Left hindlimb (tissue), 1 donor: ENCODE measurements around the gene ATF6B.
"Not testable (repeated sequence)": the region's sequence is repeated elsewhere in the genome, so short reads cannot be mapped to it uniquely, and the experiment has no call there.

Experiments
- DNase-seq: peaks from one replicate; pipeline ENCODE4 v3.0.0-alpha.2; 2018

ATF6B gene

DNA sequence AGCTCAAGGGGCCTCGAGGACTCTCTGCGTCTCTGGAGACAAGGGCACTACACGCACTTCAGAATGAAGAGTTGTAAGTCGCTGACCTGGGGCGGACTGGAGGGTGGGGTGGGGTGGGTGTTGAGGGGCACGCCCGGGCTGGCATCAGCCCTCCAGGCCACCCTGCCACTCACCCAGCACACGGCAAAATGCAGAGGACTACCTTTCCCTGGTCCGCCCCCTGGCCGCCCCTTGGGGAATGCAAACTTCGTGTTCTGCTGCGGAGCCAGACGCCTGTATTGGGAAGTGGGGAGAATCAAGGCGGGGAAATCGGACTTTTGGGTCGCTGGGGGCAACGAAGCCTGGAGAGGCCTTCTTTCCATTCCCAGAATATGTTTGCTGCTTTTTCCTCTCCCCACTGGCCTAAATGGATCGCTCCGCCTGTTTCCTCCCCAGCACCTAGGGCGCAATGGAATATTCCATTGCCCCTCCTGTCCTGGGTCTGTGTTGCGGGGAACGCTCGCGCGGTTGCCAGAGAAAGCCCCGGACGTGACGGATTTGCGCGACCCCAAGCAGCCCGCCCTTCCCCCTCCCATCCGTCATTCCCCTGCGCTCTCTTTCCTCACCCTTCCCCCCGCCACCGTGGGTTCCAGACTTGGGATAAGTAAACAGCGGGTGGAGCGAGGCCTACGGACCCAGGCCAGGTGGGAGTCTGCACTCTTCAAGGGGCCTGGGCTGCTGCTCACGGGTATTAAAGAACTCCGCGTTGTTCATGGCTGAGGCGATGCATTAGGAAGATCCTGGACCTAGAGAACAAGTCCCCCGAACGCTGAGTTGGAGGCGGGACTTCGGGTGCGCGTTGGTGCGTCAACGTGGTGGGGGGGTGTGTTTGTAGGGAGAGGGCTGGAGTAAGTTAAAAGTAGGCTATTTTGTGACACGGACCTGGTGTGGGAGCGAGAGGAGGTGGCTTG lies 25.8 kb upstream of the ATF6B start, which contains the start of gene PPT2:
TSS of gene PPT2 (plus strand) at position 578 of the 950 bp plus-strand sequence. CDS start 454 bp downstream, outside the sequence.
- DNase-seq = peak; percentile 96

DNA sequence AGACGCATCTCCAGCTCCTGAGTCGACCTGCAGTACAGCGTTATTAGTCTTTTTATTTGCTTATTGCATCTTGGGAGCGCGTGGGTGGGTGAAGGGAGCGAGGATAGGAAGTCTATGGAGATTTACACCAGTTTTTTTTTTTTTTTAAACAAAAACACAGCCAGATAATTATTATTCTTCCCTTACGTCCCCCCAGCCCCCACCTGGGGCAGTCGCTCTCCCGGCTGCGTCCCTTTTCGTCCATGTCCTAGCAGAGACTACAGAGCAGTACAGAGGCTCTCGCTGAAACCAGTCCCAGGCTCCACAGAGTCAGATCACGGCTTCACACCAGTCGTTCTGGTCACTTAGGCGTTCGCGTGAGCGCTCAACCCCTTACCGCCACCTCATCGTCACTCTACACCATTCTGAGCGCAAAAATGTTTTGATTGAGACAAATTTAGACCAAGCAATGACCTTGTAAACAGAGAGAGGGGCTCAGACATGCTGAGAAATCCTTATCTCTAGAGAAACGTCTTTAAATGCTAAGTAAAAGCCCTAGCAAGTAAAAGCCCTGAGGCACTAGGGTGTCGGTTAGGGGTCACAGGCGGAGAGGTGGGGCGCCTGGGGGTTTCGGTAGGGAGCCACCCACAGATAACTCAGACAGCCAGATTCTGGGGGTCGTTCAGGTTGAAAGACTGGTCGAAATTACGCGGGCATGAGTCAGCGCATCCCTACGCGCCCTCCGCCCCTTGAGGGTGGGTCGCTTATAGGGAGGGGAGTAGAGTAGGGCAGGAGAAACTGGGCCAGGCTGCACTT lies 24.9 kb upstream of the ATF6B start:
- DNase-seq = no peak

DNA sequence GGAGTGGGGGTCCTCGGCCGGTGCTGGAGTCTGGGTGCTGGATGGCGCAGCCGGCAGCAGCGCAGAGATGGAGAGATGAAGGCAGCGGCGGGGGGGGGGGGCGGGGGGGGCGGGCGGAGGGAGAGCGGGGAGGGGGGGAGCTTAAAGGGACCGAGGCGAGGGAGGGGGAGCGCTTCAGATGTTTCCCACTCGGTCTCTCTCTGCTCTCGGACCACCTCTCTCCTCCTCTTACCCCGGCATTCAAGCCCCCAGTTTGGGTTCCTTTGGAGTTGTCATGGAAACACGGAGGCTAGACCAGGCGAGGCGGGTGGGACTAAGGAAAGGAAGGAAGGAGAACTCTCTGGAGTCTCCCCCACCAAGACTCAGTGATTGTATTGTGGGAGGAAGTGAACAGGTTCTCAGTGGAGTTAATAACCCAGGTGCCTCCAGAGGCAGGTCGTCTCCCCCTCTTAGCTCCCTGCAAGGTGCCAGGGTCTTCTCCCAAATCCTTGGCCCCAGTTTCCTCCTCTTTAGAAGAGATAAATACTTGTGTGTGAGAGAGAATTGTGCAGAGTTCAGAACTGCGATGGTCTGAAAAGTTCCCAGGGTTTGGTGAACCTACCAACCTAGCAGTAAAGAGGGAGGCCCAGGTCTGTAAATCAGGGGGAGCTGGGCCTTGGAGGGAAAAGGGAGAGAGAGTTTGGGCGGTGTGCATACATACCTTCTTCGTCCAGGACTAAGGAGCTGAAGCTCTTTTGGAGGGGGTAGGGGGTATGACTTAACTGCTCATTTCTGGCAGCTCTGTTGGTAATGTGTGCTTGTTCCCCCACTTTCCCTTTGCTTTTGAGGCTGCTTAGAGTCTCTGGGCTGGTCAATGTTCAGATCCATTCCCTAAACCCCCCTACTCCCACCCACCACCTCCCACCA lies 24.1 kb upstream of the ATF6B start, which contains the start of gene PRRT1:
TSS of gene PRRT1 (minus strand) at position 77 of the 906 bp plus-strand sequence. CDS start 112 bp downstream, outside the sequence.
- no peak for DNase-seq

DNA sequence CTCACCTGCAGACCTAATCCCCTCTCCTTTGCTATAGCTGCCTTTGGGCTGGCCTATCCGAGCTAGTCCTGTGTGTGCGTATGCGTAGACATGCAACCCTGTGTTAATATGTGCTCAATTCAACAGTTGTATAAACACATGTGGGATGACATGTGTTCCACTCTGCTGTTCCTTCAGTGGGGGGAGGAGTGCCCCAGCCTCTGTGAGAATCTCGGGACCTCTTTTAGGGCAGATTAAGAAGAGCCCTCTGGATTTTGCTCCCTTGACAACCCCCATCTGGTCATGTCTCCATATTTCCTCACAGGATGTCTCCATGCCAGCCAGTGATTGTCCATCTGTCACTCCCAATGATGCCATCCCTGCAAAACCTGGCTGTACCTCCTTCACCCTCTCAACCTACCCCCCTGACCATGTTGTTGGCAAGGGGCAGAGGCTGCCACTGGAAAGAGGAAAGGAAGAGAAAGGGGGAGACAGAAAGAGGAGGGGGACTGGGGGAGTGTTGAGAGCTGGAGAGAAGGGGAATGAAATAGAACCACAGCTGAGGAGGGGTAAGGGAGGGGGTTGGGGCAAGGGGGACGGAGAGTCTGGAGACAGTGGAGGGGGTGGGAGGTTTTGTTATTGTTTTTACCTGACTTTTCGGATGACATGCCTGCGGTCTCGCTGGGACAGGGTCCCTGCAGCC lies 23.3 kb upstream of the ATF6B start:
- no peak for DNase-seq

DNA sequence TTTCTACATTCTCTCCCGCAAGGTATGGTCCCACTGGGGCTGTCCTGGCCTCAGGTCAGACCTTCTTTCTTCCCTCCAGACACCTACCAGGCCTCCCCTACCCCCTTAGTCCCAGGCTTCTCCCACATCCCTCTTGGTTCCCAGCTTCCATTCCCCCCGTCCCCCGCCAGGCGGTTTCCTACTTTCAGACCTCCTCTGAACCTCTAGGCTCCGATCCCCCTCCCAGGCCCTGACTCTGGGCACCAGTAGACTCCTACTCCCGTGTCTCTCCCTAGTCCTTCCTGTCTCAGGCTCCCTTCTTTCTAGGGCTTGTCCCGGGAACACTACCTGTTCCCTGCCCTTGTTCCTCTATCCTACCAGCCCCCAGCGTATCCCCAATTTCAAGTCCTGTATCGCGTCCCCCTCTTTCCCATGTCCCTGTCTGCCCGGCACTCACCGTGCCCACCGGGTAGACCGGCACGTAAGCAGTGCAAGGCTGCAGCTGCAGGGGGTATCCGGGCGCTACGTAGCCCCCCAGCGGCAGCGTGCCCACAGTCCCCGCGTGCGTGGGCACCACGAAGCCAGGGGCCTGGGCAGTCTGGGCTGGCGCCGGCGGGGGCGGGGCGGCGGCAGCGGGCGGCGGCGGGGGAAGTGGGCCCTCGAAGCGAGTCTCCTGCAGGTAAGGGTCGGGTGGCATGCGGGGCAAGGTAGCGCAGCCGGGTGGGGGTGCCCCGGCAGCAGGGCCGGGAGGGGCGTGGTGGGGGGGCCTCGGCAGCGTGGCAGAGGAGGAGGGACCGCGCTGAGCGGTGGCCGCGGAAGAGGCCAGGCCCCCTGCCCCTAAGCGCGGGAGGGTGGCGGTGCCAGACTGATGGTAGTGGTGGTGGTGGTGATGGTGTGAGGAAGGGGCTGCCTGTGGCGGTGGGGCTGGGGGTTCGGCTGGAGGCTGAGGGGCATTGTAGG lies 22.2 kb upstream of the ATF6B start:
- DNase-seq = no peak

DNA sequence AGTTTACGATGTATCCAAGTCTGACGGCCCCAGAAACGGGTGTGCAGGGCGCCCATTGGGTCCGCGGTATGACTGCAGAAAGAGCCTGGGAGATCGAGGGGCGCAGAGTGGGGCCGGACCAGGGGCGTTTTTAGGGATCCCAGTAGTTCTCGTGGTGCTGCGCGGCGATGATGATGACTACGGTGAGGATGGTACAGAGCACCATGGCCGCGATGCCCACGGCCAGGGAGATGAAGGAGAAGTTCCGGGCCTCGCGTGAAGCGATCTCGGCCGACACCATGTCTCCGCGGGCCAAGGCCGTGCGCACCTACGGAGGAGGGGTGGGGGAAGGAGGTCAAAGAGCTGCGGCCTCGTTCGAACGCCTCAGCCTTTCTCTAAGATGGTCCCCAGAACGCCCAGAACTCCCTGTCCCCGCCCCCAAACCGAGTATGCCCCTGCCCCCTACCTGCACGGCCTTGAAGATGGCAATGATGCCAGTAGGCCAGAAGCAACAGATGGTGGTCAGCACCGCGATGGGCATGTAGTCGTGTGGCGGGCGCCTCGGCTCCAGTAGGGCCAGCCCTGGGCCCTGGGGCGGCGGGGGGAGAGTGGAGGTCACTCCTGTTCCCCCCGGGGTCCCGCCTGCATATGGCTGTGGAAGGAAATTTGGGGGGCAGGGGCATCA lies 21.2 kb upstream of the ATF6B start:
- no peak for DNase-seq

DNA sequence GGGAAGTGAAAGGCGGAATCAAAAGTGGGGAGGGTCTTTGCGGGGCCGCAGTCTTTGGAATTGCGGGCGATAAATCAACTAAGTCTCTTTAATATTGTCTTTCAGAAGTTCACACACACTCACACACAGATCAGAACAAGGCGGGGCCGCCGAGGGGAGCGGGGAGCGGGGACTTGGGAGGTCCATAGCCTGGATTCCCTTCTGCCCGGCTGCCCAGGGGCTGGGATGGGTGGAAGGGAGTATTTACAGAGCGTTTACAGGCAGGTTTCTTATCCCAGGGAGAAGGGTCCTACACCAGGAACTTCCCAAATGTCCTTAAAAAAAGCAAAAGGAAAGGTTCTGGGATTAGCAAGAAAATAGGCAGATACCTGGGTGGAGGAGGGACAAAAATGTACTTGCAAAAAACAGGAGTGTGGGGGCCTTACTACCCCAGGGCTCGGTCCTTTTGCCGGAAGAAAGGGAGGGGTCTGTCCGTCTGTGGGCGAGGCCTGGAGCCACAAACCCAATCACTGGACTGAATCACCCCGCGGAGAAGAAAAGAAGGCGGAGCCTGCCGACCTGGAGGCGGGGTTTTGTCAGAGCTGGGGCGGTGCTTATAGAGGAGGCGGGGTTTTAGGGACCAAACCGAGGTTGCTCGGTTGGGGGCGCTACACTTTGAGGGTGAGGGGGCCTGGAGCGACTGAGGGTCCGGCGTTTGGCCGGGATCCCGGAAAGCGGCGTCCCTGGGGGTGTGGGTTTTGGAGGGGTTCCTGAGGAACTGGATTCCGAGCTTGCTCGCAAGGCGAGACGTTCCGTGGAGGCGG lies 20.4 kb upstream of the ATF6B start:
- DNase-seq = peak; percentile 83

DNA sequence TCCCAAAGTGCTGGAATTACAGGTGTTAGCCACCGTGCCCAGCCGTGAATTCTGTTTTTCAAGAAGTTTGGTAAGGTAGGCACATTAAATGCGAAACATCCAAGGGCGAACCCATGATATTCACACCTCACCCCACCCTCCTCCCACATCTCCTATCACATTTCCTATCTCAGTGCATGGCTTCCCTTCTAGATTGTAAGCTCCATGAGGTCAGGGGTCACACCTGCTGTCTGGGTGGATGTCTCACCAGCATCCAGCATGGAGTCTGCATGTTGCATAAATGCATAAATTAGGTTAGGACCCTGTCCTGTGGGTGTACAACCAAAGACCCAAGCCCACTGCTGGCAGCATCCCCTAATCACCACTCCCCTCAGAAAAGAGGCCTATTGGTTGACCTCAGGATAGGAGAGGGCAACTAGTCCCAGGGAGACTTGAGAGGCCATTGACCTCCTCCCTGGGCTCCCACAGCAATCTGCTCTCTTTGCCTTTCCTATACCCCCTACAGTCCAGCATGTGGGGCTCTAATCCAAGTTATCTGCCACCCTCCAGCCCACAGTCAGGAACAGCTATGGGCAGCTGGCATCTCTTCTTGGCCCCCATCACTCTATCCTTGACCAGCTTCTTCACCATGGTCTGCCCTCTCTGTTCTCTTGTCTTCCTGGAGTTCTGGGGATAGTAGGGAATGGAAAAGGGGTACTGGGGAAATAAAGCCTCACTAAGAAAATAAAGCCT lies 19.5 kb upstream of the ATF6B start:
- no peak for DNase-seq

DNA sequence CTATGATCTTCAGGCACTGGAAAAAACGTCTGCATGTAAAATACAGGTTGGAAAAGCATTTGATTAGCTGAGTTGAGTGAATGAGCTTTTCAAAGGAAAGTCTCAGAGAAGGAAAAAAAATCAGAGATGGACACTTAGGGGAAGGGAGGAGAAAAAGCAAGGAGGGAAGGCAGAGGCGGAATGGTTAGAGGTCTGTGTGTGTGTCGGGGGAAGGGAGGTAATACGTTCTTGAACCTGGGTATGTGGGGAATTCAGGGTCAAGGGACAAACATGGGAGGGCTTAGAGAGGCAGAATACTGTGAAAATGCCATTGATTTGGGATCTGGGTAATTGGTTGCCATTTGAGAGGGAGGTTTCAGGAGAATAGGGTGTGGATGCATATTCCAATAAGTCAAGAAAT lies 18.6 kb upstream of the ATF6B start:
- DNase-seq = no peak

DNA sequence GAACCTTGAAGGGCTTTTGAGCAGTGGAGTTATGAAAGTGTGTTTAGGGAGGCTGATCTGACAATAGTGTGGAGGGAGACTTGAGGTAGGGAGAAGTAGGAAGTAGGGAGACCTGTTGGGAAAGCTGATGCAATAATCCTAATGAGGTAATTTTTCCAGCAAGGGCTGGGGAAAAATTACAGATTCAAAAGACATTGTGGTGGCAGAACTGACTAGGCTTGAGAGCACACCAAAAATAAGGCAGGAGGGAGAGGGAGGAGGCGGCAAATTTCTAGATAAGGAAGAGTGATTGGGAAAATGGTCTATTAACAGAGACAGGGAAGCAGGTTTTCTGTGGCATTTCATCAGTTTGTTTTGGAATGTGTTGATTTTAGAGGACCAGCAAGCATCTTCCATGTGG lies 18.2 kb upstream of the ATF6B start:
- DNase-seq = no peak

DNA sequence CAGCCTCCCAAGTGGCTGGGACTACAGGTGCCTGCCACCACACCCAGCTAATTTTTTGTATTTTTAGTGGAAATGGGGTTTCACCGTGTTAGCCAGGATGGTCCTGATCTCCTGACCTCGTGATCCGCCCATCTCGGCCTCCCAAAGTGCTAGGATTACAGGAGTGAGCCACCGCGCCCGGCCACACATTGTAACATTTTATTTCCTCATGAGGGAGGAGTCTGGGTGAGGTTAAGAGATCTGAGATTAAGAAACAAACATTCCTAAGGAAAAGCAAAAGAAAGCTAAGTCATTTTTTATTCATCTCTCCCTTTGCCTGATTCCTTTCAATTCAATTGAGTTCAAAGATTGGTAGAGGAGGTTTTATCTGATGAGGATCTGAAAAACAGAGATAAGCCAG lies 16.2 kb upstream of the ATF6B start:
- not testable (repeated sequence) for DNase-seq

DNA sequence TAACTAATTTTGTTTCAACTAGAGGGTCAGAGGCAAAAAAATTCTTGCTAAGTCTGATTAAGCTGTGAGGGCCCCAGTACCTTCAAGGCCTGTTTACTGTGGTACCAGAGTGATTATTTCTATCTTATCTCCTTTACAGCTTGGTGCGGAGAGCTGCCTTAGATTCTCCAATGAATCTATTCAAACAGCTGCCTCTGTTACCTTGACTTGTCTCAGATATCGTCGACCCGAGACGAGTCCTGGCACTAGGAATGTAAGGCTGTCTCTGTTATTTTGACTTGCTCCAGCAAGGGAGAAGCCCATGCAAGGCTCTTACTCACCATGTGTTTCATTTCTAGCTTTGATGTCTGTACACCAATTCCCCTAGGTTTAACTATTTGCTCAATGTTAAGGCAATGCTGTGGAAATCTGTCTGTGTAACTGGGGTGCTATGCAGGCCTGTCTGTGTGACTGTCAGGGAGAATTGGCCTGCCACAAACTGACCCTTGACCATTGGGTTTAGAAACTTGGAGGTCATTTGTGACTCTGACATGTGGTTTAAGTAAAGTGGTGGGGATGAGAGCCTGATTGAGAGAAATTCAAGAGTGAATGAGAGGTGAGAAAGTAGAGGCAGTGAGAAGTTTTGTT lies 12.5 kb upstream of the ATF6B start:
- DNase-seq = no peak

DNA sequence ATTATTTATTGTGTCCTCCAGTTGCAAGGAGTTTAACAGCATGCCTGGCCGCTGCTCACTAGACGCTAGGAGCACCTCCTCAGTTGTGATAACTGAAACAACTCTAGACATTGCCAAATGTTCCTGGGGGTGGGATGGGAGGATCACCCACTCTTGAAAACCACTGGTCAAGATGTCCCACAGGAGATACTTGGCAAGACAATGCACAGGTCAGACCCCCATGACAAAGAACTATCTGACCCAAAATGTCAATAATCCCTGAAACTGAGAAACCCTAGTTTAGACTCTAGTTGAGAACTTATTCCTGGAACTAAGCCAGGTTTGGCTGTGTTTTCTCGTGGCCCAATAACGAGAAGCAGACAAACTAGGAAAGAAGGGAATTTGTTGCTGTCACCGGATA lies 11.5 kb upstream of the ATF6B start:
- DNase-seq = no peak

DNA sequence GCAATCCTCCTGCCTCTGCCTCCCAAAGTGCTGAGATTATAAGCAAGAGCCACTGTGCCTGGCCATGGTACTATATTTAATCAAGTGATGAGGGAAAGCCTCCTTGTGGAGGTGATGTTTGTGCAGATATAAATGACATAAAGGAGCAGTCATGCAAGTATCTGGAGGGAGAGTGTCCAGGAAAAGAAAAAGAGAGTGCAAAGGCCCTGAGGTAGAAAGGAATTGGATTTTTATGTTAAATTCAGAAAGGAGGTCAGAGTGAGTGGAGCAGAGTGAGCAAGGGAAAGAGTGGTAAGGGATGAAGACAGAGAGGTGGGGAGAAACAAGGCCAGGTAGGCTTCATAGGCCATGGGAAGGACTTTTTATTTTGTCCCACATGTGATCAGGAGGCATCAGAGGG lies 9.4 kb upstream of the ATF6B start:
- DNase-seq = no peak

DNA sequence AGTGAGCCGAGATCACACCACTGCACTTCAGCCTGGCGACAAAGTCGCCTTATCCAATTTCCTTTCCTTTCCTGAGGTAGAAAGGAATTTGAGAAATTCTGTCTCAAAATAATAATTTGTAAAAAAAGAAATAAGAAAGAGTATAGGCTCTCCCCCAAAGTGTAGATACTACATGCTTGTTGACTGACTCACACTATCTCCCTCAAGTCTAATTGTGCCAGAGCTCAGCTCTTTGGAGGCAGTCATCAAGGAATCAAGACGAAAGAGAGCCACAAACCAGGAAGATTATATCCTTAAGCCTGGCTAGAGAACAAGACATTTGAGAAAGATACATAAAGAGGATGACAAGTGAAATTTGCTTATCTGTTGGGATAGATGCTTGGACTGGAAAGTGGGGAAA lies 5.7 kb upstream of the ATF6B start:
- no peak for DNase-seq

DNA sequence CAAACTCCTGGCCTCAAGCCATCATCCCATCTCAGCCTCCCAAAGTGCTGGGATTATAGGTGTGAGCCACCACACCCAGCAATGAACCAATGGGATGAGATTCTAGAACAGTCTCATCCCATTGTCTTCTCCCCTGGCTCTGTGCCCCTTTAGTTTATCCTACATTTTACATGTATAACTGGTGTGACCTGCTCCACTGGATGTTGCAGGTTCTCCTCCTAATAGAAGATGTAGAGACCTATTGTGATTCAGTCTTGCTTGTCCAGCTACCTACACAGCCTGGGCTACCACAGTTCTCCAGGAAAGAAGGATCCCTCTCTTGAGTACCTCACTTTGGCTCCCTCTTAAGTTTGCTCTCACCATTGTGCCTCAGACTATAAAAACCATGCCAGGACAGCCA lies 4.1 kb upstream of the ATF6B start:
- DNase-seq = no peak

DNA sequence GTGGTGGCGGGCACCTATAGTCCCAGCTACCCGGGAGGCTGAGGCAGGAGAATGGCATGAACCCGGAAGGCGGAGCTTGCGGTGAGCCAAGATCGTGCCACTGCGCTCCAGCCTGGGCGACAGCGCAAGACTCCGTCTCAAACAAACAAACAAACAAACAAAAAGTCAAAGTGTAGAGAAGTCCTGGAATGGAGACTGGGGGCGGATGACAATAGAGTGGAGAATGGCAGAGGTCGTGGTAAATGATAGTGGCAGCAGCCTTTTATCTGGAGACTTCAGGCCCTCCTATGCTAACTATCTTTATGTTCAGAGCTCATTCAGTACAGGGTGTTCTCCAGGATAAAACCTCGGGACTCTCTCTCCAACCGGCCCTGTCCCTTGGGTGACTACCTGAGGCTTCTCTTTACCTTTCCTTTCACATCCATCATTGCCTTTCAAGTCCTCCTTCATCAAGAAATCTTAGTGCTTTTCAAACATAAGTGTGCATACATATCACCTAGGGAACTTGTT lies 3.4 kb upstream of the ATF6B start:
- no peak for DNase-seq
